DMS53 treated with DMSO at 0.1 percent for 48 hours (cell line): ENCODE results near the gene TNFRSF8.

Experiments
- DNase-seq: peaks from one replicate; lab custom pipeline; 2025; ENCODE audit not compliant: unreplicated experiment; lab: John Stamatoyannopoulos, UW

Gene TNFRSF8

GRCh38 chr1:12185918-12186678 is 123.0 kb downstream of the TNFRSF8 start:
- DNase-seq, result no peak

GRCh38 chr1:12186679-12186985 is 123.5 kb downstream of the TNFRSF8 start:
- no peak for DNase-seq

- DNase-seq, result no peak
Observed at GRCh38 chr1:12188115-12188514, 125.0 kb downstream of the TNFRSF8 start.

GRCh38 chr1:12188657-12189327 is 125.7 kb downstream of the TNFRSF8 start:
- no peak for DNase-seq

GRCh38 chr1:12189328-12189682 is 126.2 kb downstream of the TNFRSF8 start:
- no peak for DNase-seq

GRCh38 chr1:12191242-12192032 is 128.3 kb downstream of the TNFRSF8 start:
- no peak for DNase-seq
